Right renal pelvis (tissue), 4 donors: ENCODE results near the gene RFC3. TPM values are rescaled to one million over a fixed set of nuclear protein-coding genes. Genes with fewer than 3 reads are reported as not detected.
"Not testable (repeated sequence)": the region's sequence is repeated elsewhere in the genome, so short reads cannot be mapped to it uniquely, and the experiment has no call there.

Experiments used
- DNase-seq, 4 donors: peaks; one replicate each; pipeline ENCODE4 v3.0.0-alpha.2; 2013; ENCODE audit warnings: low read depth in 4 of 4, low spot score in 3 of 4, missing footprints in 1 of 4
- polyA plus RNA-seq, 4 donors: library from polyadenylated mRNA; unstranded; fragments of 120-200 nt; gene quantifications; one replicate each; pipeline ENCODE4 v1.2.1, GENCODE V29; 2013; ENCODE audit not compliant: insufficient read length in 4 of 4

The RFC3 gene, protein sequence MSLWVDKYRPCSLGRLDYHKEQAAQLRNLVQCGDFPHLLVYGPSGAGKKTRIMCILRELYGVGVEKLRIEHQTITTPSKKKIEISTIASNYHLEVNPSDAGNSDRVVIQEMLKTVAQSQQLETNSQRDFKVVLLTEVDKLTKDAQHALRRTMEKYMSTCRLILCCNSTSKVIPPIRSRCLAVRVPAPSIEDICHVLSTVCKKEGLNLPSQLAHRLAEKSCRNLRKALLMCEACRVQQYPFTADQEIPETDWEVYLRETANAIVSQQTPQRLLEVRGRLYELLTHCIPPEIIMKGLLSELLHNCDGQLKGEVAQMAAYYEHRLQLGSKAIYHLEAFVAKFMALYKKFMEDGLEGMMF
- polyA plus RNA-seq = 10 to 100 TPM; 21.9 to 32.4 (median 27.8) TPM

DNA sequence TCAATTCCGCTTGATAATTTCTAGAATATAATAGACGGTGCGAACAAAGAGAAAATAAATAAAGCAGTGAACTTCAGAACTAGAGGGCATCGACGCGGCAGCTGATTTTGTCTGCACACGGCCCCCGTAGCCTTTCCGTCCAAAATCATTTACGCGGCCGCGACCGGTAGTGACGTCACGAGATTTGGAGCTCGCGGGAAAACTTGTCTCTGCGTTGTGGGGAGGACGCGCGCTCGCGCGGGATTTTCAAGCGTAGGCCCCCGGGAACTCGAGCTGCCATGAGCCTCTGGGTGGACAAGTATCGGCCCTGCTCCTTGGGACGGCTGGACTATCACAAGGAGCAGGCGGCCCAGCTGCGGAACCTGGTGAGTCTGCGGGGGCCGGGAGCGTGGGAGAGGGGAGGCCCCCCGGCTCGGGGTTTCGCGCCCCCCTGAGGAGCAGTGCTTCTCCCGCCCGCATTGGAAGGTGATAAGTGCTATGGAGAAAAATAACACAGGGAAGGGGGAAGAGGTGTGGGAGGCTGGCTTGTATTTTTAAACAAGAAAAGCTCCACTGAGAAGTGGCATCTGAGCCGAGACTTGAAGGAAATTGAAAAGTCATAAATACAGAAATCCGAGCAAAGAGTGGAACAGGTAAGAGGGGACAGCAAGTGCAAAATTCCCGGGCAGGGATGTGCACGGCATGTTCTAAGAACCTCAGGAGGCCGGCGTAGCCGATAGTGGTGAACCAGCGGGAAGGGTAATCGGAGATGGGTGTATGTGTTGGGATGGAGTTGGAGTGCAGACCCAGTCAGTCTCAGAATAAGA lies at the start of gene RFC3:
TSS of gene RFC3 (plus strand) at position 249 of the 806 bp plus-strand sequence. CDS start at position 279, 30 bp downstream.
- peak; percentile 93 to 96 (median 94) for DNase-seq

DNA sequence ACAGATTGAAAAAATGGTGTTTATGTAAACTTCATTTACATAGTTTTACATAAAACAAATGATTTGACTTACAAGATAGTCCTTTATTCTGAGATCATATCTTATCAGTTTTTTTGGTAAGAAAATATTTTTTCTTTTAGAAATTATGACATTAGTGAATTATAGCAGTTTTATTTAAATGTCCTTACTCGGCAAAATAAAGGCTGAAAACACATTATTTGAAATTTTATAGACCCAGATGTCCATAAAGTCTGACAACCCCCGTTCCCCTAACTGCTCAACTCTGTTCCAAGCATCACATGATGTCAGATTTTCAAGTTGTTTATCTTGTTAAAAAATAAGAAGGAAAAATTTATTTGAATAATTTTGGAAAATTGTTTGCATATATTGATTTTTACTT lies 46.7 kb upstream of the RFC3 start:
- DNase-seq = no peak

DNA sequence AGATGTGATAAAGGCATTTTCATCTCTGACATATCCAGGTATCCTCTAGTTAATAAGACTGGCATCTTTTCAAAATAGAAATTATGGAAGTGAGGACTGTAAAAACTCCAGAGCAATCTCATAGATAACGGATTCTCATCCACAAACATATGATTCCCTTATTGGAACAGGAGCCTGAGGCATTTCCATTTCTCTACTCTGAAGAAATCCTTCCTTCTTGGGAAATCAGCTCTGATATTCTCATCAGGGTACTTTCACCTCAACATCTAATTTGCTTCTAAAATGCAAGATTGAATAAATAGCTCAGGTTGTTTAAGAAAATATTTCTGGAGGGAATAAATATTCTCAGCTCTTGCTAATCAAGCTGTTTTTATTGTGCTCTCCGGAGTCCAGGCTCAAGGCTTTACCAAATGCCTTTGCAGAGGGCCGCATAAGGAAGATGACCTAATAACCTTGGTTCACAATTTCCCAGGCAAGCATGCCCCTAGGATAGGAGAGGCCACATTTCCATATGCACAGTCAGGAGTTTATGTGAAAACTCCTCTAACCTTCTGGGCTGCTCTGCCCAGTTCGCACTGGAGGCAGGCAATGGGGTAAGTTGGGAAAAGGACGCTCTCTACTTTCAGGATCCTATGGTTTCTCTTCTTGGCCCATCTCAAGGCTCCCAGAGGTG lies 44.0 kb upstream of the RFC3 start:
- no peak for DNase-seq

DNA sequence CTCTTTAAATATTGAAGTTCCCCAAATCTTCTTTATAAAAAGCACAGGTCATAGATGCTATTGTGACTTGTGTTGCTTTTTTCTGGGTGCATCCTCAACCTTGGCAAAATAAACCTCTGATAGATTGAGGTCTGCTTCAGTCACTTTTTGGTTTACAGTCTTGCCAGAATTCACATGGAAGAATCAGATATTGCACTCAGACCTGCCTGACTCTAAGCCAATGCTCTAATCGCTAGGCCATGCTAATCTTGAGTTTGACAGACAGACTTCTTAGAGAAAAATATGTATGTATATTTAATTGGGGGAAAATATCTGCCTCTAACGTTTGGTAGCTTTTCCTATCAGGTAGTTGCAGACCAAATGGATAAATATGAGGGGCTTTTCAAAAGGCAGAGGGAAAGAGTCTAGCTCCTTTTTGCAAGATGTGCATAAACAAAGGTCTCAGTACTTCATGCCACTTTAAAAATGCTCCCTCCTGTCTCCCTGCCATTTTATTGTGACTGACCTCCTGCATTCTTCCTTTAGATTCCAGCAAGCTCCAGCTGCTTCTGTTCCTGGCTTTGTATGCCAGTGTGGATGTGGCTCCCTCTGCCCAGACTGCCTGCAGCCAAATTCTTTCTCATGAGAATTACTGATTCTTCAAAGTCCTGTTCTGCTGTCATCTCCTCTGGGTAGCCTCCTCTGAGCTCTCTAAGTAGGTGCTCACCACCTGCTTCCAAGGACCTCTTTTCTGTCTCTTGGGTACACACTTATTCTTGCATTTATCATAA lies 42.4 kb upstream of the RFC3 start:
- no peak for DNase-seq

DNA sequence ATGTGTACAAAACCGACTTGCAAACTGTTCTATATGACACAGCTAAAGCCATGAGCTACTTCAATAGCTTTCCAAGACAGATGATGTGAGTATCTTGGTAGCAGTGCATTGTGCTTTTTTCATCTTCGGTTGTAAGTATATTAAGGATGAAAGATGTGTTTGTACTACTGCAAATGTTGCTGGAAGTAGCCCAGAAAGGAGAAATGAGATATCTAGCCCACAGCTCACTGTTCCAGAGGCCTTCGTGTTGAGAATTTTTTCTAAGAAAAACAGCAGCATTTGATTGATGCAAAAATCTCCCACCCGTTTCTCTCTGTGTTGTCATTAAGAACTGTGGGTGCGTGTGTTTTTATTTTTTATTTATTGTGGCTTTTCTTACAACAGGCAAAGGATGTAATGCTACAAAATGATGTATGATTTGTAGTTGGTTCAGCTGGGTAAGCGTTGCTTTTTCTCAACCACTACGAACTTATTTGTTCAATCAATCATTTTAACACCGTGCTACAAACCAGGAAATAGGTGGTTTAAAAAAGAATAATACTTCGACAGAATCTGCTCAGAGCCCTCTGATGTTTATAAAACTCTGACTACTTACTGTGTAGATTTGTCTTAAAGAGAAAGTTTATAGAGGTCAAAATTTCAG lies 41.6 kb upstream of the RFC3 start:
- DNase-seq = no peak

DNA sequence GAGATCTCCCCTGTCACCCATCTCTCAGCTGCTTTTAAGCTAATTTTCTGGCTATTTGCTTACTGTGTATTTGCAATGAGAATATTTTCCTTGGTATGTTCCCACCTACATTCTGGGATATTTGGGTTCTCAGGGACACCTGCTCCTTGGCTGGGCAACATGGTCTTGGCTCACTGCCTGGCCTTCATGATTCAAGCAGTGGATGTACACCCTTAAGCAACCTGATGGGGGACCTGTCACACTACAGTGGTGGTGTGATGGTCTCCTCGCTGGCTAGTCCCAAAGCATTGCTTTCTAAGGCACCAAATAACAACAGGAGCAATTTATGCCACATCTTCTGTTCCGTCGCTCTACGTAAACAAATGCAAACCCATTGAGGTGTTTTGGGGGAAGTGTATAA lies 35.3 kb upstream of the RFC3 start:
- no peak for DNase-seq

DNA sequence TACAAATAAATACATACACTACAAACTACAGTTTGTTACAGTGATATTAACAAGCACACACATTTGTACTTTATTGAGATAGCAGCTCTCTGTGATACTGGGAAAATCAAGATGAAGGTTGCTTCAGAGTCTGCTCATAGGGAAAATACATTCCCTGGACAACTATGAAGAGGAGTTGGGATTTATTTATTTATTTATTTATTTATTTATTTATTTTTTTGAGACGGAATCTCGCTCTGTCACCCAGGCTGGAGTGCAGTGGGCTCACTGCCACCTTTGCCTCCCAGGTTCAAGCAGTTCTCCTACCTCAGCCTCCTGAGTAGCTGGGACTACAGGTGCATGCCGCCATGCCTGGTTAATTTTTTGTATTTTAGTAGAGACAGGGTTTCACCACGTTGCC lies 34.7 kb upstream of the RFC3 start:
- not testable (repeated sequence) for DNase-seq

DNA sequence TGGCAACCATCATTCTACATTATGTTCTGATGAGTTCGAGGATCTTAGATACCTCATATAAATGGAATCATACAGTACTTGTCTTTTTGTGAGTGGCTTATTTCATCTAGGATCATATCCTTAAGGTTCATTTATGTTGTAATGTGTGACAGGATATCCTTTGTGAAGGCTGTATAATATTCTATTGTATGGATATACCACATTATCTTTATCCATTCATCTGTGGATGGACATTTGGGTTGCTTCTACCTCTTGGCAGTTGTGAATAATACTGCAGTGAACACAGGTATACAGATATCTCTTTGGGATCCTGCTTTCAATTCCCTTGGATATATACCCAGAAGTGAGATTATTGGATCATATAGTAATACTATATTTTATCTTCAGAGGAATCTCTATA lies 33.2 kb upstream of the RFC3 start:
- no peak for DNase-seq

DNA sequence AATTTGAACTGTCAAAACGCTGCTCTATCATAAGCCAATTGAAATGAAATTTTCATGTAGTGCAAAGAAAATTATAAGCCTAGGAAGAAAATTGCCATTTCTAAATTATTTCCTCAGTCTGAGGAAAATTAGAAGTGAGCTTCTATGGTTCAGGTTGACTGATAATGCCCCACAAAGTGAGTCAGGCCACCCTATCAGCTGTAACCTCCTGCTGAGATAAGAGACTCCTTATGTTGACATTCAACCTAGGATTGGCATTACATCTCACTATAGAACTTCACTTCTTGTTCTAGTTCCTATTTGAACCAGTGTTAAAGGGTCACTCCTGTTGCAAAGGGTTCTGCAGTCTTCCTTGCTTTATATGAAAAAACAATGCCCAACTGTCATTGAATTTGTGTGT lies 32.6 kb upstream of the RFC3 start:
- DNase-seq = no peak

DNA sequence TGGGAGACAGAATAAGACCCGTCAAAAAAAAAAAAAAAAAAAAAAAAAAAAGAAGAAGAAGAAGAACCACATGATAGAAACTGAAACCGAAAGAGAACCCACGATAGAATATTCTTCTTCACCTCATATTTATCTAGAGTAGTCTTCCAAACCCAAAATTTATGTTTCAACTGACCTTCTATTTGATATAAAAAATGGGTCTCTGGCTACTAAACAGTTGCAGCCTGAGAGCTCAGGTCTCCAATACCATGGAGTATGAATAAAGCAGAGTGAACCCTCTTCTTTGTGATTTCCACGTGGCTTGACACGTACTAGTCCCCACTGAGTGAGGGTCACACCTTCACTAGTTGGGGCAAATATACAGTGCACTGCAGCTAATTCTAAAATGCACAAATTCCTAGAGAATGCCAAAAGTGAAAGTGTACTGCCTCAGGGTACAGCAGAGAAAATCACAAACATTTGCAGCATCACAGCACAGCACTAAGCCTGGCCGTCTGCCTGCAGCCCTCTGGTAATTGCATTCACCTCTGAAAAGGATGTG lies 30.8 kb upstream of the RFC3 start:
- no peak for DNase-seq

DNA sequence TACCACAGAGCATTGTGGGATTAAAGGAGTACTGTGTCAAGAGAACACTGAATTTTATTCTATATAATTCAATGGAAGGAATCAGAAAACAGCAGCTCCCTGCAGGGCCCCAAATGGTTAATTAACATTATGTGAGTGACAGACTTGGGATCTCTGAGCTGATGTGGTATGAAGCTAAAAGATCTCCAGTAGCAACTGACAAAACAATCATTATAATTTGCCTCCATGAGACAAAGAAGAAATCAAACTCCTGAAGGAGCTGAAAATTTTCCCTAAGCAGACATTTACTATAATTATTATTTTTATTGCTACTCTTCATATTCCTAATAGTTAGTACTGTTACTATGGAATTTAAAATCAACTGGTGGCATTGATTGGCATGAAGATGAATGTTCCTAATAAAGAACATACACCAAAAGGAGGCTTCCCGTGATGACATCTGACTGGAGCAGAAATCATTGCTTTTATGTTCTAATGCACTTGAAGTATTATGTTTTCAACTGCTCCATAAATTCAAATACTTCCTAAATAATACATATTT lies 28.8 kb upstream of the RFC3 start:
- DNase-seq = no peak

DNA sequence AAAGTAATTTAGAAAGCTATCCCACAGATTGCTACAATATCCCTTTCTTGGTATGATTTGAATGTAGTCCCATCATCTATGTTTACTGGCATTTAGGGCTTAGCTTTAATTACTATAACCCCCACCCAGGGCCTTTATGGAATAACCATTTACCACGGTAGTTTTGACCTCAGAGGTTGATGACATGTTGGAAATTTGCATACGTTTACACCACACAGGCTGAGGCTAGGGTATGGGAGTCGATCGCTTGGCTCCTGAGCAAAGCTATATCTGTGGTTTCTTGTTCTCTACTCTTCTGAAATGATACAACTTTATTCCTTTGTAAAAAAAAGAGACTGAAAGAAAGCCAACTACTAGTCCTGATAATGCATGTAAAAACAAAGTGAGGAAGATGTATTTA lies 28.2 kb upstream of the RFC3 start:
- DNase-seq = no peak

DNA sequence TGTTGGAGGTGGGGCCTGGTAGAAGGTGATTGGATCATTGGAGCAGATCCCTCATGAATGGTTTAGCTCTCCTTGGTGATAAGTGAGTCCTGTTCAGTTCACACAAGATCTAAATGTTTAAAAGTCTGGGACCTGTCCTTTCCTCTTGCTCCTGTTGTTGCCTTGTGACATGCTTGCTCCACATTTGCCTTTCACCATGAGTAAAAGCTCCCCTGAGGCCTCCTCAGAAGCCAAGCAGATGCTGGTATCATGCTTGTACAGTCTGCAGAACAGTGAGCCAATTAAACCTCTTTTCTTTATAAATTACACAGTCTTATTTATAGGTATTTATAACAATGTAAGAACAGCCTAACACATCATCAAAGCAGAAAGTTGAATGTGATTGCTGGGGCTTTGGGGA lies 24.2 kb upstream of the RFC3 start:
- no peak for DNase-seq

DNA sequence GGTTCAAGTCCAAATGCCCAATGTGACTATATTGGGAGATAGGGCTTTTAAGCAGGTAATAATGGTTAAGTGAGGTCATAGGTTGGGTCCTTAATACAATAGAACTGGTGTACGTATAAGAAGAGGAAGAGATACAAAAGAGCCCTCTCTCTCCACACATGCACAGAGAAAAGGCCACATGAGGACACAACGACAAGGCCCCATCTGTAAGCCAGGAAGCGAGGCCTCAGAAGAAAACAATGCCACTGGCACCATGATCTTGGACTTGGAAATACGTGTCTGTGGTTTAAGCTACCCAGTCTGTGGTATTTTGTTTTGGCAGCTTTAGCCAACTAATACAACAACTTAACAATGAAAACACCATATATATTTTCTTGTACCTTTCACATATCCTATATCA lies 23.4 kb upstream of the RFC3 start:
- DNase-seq = no peak

DNA sequence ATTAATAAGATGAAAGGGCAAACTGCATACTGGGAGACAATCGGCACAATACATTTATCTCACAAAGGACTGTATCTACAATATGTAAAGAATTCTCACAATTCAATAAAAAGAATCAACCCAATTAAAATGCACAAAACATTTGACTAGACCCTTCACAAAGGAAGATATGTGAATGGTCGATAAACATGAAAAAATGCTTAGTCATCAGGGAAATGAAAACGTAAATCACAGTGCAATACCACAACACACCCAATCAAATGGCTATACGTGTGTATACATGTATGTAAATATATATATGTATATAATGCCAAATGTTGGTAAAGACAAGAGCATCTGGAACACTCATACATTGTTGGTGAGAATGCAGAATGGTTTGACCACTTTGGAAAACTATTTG lies 21.9 kb upstream of the RFC3 start:
- no peak for DNase-seq

DNA sequence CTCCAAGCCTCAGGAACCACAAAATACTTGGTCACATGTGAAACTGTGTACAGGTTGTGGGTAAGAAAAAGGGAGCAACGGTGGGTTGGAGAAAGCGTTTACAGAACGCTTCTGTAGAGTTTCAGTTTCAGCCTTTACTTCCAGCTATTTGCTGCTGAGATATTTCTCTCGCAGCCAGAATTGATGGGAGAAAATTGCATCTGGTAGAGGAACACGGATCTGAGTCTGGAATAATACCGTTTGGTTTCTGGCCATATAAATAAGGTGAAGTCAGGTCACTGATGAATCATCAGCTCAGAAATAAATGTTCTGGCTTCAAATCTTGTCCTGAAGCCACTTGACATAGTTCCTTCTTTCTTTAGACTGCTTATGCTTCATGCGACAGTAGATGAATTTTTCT lies 20.3 kb upstream of the RFC3 start:
- DNase-seq = no peak

DNA sequence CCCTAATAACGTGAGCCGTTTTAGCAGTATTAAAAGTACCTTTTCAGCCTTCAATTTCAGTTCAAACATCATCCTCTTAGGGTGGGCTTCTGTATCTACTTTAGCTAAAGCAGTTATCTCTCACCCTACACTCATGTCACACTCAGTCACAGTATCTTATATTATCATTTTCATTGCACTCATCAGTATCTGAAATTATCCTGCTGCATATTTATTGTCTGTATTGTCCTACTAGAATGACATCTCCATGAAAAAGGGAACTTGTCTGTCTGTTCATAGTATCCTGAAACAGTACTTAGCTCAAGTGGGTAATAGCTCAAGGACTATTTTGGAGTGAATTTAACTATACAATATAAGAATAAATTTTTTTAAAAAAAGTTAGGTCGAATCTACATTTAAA lies 19.9 kb upstream of the RFC3 start:
- DNase-seq = no peak

DNA sequence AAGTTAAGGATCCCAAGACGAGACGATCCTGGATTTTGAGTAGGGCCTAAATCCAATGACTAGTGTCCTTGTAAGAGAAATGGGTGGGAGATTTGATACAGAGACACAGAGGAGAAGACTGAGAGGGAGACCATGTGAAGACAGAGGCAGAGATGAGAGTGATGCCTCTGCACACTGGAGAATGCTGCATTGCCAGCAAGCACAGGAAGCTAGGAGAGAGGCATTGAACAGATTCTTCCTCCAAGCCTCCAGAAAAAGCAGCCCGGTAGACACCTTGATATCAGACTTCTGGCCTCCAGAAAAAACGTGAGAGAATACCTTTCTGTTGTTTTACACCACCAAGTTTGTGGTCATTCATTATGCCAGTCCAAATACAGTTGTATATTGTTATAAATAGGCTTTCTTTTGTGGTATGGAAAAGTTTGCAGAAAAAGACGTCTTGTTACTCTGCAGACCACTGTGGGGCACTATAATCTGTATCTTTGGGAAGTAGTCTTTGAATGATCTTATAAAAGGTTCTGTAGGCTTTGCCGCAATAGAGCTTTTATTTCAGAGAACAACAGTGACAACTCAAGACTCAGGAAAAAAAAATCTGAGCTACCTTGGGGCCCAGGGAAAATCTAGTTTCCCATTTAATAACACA lies 17.9 kb upstream of the RFC3 start:
- DNase-seq = peak in 2 of 4 donors; percentile 12 to 27

DNA sequence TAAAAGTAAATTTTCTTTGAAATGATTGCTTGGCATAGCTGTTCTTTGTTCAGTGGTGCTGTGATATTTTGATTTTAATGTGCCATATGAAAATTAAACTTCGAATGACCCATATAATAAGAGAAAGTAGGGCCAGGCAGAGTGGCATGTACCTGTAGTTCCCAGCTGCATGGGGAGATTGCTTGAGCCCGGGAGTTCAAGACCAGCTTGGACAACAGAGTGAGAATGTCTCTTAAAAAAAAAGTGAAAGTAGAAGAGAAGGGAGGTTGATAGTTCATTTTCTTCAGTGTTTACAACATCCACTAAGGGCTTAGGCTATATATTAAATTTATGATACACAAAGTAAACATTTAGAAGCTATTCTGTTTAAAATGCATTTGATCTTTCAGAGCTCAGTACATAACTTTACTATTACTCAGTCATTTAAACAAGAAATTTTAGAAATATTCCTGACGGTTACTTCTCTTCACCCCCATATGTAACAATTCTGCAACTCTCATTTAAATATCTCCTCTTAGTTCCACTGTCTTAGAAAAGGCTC lies 17.2 kb upstream of the RFC3 start:
- DNase-seq = no peak
